ENCODE data around the gene DEF6. TPM values are rescaled to one million over a fixed set of nuclear protein-coding genes. Genes with fewer than 3 reads are reported as not detected.

DEF6 gene
- total RNA-seq, 1 donor from 2014 or later, result 2.2 TPM

DNA sequence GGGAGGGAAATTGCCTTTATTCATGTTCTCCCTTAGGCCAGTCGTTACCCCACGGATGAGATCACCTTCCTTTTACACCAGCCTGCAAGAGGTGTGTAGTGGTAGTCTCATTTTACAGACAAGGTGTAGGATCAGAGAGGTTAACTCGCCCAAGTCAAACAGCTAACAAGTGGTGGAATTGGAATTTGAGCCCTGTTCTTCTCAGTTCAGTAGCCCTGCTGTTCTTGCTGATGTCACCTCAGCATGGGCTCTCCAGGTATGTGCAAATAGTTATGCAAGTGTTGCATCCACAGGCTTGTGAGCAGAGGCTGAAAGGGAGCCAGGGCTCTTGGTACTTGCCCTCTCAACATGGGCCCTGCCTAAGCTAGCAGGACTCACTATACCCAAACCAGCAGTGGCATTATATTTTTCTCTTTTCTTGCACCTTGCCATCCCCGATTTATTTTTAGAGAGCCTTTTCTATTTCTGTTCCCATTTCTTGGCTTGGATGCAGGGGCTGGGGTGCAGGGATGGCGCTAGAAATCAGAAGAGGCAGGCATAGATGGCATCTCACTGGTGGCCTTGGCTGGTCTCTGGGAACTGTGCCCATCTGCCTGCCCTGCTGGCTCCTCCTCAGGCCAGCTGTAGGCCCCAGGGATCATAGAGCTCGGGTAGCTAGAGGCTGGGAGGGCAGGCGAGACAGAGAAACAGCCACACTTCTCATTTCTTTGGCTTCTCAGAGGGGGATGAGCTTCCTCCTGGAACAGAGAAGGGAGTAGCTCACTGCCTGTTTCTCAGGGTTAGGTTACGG is 62.9 kb downstream of the DEF6 start:
- Mint-ChIP-seq H3K4me3 (ENCODE audit: unreplicated experiment) (no peak overlapping the region), H3K9me3 (ENCODE audit: unreplicated experiment) (no peaks in the 10 kb centered on the region), H3K27ac (ENCODE audit: unreplicated experiment) (peak overlapping the region; percentile 21), H3K36me3 (ENCODE audit: low read depth, unreplicated experiment) (peaks cover 10% of the 10 kb centered on the region), H3K4me1 (ENCODE audit: low read depth, unreplicated experiment) (peaks cover 20% of the 10 kb centered on the region), H3K27me3 (ENCODE audit: low read depth, unreplicated experiment) (no peaks in the 10 kb centered on the region)
- no peak overlapping the region for H3K4me3 ChIP-seq (ENCODE audit: insufficient read depth, low read depth, low read length)
- H3K36me3 ChIP-seq (ENCODE audit: insufficient read depth, low read length), result peaks cover 8% of the 10 kb centered on the region
- H3K27ac ChIP-seq (ENCODE audit: low read depth, low read length), result peak overlapping the region; percentile 41
- no peaks in the 10 kb centered on the region for H3K9me3 ChIP-seq (ENCODE audit: insufficient read depth, low read depth, low read length)
- DNase-seq (ENCODE audit: low read depth), result peak; percentile 69
- H3K9ac ChIP-seq (ENCODE audit: low read length), result peak overlapping the region; percentile 28
- peak overlapping the region; percentile 33 for H3K4me2 ChIP-seq (ENCODE audit: low read length)
- no peaks in the 10 kb centered on the region for H3K27me3 ChIP-seq (ENCODE audit: insufficient read depth, low read length)
- peaks cover 52% of the 10 kb centered on the region for H3K79me2 ChIP-seq (ENCODE audit: insufficient read depth, low read length)
- FAIRE-seq, result peak; percentile 34
- TF ChIP-seq EZH2 (IDR thresholded peaks at IDR 0.05; ENCODE audit: insufficient read depth, low read length), result no peak
- TF ChIP-seq, protein P1, sequence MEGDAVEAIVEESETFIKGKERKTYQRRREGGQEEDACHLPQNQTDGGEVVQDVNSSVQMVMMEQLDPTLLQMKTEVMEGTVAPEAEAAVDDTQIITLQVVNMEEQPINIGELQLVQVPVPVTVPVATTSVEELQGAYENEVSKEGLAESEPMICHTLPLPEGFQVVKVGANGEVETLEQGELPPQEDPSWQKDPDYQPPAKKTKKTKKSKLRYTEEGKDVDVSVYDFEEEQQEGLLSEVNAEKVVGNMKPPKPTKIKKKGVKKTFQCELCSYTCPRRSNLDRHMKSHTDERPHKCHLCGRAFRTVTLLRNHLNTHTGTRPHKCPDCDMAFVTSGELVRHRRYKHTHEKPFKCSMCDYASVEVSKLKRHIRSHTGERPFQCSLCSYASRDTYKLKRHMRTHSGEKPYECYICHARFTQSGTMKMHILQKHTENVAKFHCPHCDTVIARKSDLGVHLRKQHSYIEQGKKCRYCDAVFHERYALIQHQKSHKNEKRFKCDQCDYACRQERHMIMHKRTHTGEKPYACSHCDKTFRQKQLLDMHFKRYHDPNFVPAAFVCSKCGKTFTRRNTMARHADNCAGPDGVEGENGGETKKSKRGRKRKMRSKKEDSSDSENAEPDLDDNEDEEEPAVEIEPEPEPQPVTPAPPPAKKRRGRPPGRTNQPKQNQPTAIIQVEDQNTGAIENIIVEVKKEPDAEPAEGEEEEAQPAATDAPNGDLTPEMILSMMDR (IDR thresholded peaks at IDR 0.05; ENCODE audit: insufficient read depth, low read depth, low read length), result no peak
- no peak overlapping the region for H2AFZ ChIP-seq (ENCODE audit: low read depth, low read length)
- peaks cover 30% of the 10 kb centered on the region for H4K20me1 ChIP-seq (ENCODE audit: insufficient read depth, low read length)
- peaks cover 29% of the 10 kb centered on the region for H3K4me1 ChIP-seq (ENCODE audit: insufficient read depth, low read length)

DNA sequence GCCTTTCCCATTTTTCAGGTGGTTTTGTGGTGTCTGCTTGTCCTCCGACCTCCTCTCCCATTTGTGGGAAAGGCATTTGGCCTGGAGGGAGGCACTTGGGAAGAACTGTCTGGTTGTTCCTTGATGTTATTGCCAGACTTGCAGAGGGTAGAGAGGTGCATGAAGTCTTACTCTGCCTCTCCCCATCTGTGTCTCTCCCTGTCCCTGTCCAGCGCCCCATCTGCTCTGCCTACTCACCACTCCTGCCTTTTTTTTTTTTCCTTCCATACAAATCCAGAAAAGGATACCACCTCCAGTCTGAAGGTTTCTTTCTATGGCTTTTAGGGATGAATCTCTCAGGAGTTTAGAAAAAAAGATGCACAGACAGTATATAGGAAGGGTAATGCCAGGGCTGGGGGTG is 64.6 kb downstream of the DEF6 start:
- no peak overlapping the region for H3K27ac ChIP-seq (ENCODE audit: low read depth, low read length)
- no peaks in the 10 kb centered on the region for H3K27me3 Mint-ChIP-seq (ENCODE audit: low read depth, unreplicated experiment)
- H3K79me2 ChIP-seq (ENCODE audit: insufficient read depth, low read length), result peaks cover 55% of the 10 kb centered on the region
- H3K27me3 ChIP-seq (ENCODE audit: insufficient read depth, low read length), result no peaks in the 10 kb centered on the region
- H4K20me1 ChIP-seq (ENCODE audit: insufficient read depth, low read length), result peaks cover 21% of the 10 kb centered on the region
- no peaks in the 10 kb centered on the region for H3K36me3 Mint-ChIP-seq (ENCODE audit: low read depth, unreplicated experiment)
- H3K9me3 ChIP-seq (ENCODE audit: insufficient read depth, low read depth, low read length), result no peaks in the 10 kb centered on the region
- H3K27ac Mint-ChIP-seq (ENCODE audit: unreplicated experiment), result no peak overlapping the region
- peaks cover 20% of the 10 kb centered on the region for H3K4me1 Mint-ChIP-seq (ENCODE audit: low read depth, unreplicated experiment)
- no peaks in the 10 kb centered on the region for H3K9me3 Mint-ChIP-seq (ENCODE audit: unreplicated experiment)
- TF ChIP-seq, protein P1 (IDR thresholded peaks at IDR 0.05; ENCODE audit: insufficient read depth, low read depth, low read length), result no peak
- no peak for TF ChIP-seq EZH2 (IDR thresholded peaks at IDR 0.05; ENCODE audit: insufficient read depth, low read length)
- DNase-seq (ENCODE audit: low read depth) (no peak), FAIRE-seq (no peak)
- H3K4me2 ChIP-seq (ENCODE audit: low read length), result no peak overlapping the region
- no peak overlapping the region for H2AFZ ChIP-seq (ENCODE audit: low read depth, low read length)
- H3K36me3 ChIP-seq (ENCODE audit: insufficient read depth, low read length), result no peaks in the 10 kb centered on the region
- H3K4me3 ChIP-seq (ENCODE audit: insufficient read depth, low read depth, low read length), result no peak overlapping the region
- H3K9ac ChIP-seq (ENCODE audit: low read length), result no peak overlapping the region
- peaks cover 29% of the 10 kb centered on the region for H3K4me1 ChIP-seq (ENCODE audit: insufficient read depth, low read length)
- peak overlapping the region; percentile 36 for H3K4me3 Mint-ChIP-seq (ENCODE audit: unreplicated experiment)

DNA sequence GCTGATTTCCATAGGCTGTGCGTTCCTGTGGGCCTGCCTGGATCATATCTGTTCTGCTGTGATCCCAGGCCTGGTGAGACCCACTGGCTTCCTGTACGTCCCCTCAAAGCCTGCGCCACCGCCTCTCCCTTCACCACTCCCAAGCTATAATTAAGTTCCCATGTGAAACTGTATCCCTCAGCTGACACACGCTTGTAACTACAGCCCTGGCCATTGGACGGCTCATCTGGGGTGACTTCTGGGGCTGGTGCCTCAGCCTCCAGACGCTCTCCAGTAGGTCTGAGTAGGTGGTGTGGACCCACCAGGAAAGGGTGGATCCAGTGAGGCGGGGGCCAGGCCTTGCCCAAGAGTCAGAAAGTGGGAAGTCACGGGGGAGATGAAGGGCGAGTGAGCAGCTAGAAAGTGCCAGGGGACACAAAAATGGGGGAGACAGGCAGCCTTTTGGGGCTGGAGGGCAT is 65.7 kb downstream of the DEF6 start:
- no peak overlapping the region for H3K9ac ChIP-seq (ENCODE audit: low read length)
- H3K27ac Mint-ChIP-seq (ENCODE audit: unreplicated experiment), result no peak overlapping the region
- peak; percentile 51 for DNase-seq (ENCODE audit: low read depth)
- peaks cover 25% of the 10 kb centered on the region for H3K4me1 Mint-ChIP-seq (ENCODE audit: low read depth, unreplicated experiment)
- H4K20me1 ChIP-seq (ENCODE audit: insufficient read depth, low read length), result peaks cover 20% of the 10 kb centered on the region
- H3K9me3 Mint-ChIP-seq (ENCODE audit: unreplicated experiment), result no peaks in the 10 kb centered on the region
- H3K27me3 ChIP-seq (ENCODE audit: insufficient read depth, low read length), result no peaks in the 10 kb centered on the region
- no peak overlapping the region for H2AFZ ChIP-seq (ENCODE audit: low read depth, low read length)
- H3K4me3 Mint-ChIP-seq (ENCODE audit: unreplicated experiment), result no peak overlapping the region
- no peak overlapping the region for H3K4me3 ChIP-seq (ENCODE audit: insufficient read depth, low read depth, low read length)
- peak overlapping the region; percentile 23 for H3K4me2 ChIP-seq (ENCODE audit: low read length)
- no peak for FAIRE-seq
- no peaks in the 10 kb centered on the region for H3K36me3 ChIP-seq (ENCODE audit: insufficient read depth, low read length)
- no peaks in the 10 kb centered on the region for H3K36me3 Mint-ChIP-seq (ENCODE audit: low read depth, unreplicated experiment)
- peaks cover 40% of the 10 kb centered on the region for H3K4me1 ChIP-seq (ENCODE audit: insufficient read depth, low read length)
- no peaks in the 10 kb centered on the region for H3K27me3 Mint-ChIP-seq (ENCODE audit: low read depth, unreplicated experiment)
- H3K9me3 ChIP-seq (ENCODE audit: insufficient read depth, low read depth, low read length), result no peaks in the 10 kb centered on the region
- peak overlapping the region; percentile 40 for H3K27ac ChIP-seq (ENCODE audit: low read depth, low read length)
- TF ChIP-seq, protein P1 (IDR thresholded peaks at IDR 0.05; ENCODE audit: insufficient read depth, low read depth, low read length), result no peak
- TF ChIP-seq EZH2 (IDR thresholded peaks at IDR 0.05; ENCODE audit: insufficient read depth, low read length), result no peak
- H3K79me2 ChIP-seq (ENCODE audit: insufficient read depth, low read length), result peaks cover 58% of the 10 kb centered on the region
